HG02840 (cell line): ENCODE results near the gene MYLK.
"Not testable (repeated sequence)": the region's sequence is repeated elsewhere in the genome, so short reads cannot be mapped to it uniquely, and the experiment has no call there.

Source experiments
- ATAC-seq: cut with Tn5 transposase; IDR thresholded peaks from one replicate; pipeline ENCODE4 v1.9.1; 2021; ENCODE audit warnings: mild to moderate bottlenecking, moderate library complexity, moderate number of reproducible peaks; ENCODE audit not compliant: unreplicated experiment, low FRiP score

Gene MYLK

GRCh38 chr3:123884203-123884831, at the start of gene MYLK:
Gene MYLK (minus strand): TSS chr3:123884332. CDS start chr3:123793841, 90,491 bp downstream.
- ATAC-seq: no peak

- ATAC-seq: no peak
Measured at GRCh38 chr3:123930445-123930844, 46.3 kb upstream of the MYLK start.

GRCh38 chr3:123929325-123929724, 45.2 kb upstream of the MYLK start:
- ATAC-seq: no peak

GRCh38 chr3:123926396-123926795, 42.3 kb upstream of the MYLK start:
- ATAC-seq: no peak

GRCh38 chr3:123920868-123921267, 36.7 kb upstream of the MYLK start:
- ATAC-seq: no peak

- no peak for ATAC-seq
Measured at GRCh38 chr3:123920383-123920782, 36.3 kb upstream of the MYLK start.

- ATAC-seq: no peak
Measured at GRCh38 chr3:123919353-123919752, 35.2 kb upstream of the MYLK start.

GRCh38 chr3:123914829-123915228, 30.7 kb upstream of the MYLK start:
- ATAC-seq: no peak

- no peak for ATAC-seq
Measured at GRCh38 chr3:123909785-123910184, 25.7 kb upstream of the MYLK start.

GRCh38 chr3:123907720-123908119, 23.6 kb upstream of the MYLK start:
- ATAC-seq: no peak

- ATAC-seq: no peak
Measured at GRCh38 chr3:123899300-123899865, 15.3 kb upstream of the MYLK start.

- no peak for ATAC-seq
Measured at GRCh38 chr3:123893012-123893411, 8.9 kb upstream of the MYLK start.

- no peak for ATAC-seq
Measured at GRCh38 chr3:123892195-123892594, 8.1 kb upstream of the MYLK start.

GRCh38 chr3:123890991-123891390, 6.9 kb upstream of the MYLK start:
- ATAC-seq: not testable (repeated sequence)

- not testable (repeated sequence) for ATAC-seq
Measured at GRCh38 chr3:123890162-123890561, 6.0 kb upstream of the MYLK start.

- ATAC-seq: no peak
Measured at GRCh38 chr3:123884993-123885392, 861 bp upstream of the MYLK start.

- ATAC-seq: no peak
Measured at GRCh38 chr3:123883701-123884202, 380 bp downstream of the MYLK start.

GRCh38 chr3:123883111-123883510, 1.0 kb downstream of the MYLK start:
- ATAC-seq: no peak

- ATAC-seq: no peak
Measured at GRCh38 chr3:123881771-123882170, 2.4 kb downstream of the MYLK start.

- no peak for ATAC-seq
Measured at GRCh38 chr3:123880998-123881561, 3.1 kb downstream of the MYLK start.

- no peak for ATAC-seq
Measured at GRCh38 chr3:123878807-123879206, 5.3 kb downstream of the MYLK start.

- ATAC-seq: no peak
Measured at GRCh38 chr3:123877965-123878364, 6.2 kb downstream of the MYLK start.
